GM18870 (cell line): ENCODE results near the gene HPGD.

Source experiments
- ATAC-seq: cut with Tn5 transposase; IDR thresholded peaks from one replicate; pipeline ENCODE4 v1.9.1; 2021; ENCODE audit warnings: moderate library complexity; ENCODE audit not compliant: unreplicated experiment

The HPGD gene

DNA sequence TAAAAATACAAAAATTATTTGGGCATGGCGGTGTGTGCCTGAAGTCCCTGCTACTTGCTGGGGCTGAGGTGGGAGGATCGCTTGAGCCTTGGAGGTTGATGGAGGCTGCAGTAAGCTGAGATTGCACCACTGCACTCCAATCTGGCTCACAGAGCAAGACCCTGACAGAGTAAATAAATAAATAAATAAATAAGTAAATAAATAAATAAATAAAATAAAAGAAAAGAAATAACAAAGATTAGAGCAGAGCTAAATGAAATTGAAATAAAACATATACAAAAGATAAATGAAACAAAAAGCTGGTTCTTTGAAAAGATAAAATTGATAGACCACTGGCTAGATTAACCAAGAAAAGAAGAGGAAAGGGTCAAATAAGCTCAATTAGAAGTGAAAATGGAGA is 43.1 kb downstream of the HPGD start:
- ATAC-seq, result no peak

DNA sequence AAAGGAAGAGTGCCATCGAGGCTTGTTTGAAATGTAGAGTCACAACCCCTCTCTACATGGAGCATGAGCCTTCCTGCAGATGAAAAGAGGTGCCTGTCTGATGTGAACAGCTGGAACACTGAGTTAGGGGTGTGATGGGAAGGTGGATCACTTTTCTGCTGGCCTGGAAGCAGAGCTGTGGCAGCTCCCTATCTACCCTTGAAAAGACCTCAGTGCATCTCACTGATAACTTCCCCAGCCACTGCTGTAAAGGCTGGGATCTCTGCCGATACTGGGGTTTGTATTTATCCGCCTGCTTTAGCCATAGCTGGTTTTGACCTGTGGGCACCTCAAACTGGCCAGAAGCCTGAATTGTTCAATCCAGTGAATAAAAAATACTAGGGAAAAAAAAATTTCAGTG is 46.8 kb downstream of the HPGD start:
- no peak for ATAC-seq

DNA sequence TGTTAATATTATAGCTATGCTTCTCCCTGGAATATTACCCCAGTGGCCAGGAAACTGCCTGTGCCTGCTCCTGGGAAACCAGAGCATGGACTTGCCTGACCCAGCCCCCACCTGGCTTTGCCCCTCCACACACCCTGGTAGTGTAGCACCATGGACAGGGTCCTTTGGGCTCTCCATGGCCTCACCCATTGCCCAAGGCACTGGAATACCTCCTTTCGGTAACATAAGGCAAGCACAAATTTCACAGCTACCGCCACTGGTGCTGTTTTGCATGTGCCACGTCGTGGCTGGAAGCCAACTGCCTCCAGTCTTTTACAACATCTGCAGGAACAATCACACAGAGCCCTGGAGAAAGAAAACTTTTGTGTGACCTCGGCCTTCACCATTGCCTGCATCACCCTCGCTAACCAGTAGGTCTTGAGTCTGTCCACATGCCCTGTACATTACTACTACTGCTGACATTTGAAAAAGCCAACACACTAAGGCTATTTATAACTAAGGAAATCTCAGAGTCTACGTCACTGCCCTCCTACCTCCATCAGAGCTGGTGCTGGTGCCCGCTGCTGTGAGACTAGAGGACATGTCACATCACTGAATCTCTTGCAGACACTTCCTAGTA is 47.7 kb downstream of the HPGD start:
- ATAC-seq, result no peak

DNA sequence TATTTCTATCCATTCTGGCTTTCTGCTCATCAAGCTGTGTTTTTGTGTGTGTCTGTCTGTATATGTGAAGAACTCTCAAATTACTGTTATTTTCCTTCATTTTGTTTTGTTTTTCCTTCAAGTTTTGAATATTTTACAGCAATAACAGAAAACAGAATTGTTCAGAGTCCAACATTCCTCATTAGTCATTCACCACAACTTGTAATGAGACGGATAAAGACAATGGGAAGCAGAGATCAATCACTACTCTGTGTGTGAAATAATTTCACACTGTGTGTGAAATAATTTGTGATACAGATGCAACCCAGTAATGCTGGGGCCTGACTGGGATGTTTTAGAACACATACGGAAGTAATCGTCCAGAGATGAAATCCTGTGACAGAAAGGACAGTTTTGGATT is 55.2 kb downstream of the HPGD start:
- no peak for ATAC-seq

DNA sequence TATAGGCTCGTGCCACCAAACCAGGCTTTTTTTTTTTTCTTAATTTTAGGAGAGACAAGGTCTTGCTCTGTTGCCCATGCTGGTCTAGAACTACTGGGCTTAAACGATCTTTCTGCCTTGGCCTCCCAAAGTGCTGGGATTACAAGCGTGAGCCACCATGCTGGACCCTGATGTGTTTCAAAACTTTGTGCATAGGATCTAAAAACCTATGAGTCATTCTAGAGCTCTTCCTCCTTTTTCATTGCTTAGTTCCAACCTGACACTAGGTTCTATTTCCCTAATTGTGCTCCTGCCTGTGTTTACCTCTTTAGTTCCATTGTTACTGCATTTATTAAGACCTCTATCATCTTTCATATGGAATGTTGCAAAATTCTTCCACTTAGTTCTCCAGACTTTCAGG is 57.3 kb downstream of the HPGD start:
- no peak for ATAC-seq

DNA sequence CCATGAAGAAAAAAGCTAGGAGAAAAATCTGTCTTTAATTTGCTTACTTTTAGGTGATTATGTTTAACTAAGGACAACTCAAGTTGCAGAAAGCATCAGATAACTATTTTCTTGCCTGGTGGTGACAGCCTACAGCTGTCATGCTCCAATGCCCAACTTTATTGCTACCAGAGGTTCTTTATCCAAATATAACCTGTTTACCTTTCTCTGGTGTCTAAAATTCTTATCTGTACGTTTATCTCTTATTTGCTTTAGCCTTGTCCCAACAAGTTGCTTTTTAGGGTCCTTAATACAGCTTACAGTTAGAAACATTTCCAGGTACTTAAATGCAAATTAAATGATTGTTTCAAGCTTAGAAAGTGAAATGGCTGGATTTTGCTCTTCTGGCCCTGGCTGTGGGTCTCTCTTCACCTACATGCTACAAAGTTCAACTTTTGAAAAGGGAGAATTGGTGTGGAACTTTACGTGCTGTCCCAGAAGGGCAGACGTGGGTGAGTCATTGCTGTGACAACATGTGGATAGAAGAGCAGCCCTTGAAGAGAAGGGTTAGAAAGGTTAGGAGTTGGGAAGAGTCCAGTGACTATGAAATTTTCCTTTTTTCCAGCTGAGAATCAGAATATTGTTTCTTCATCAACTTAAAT is 60.7 kb downstream of the HPGD start:
- no peak for ATAC-seq

DNA sequence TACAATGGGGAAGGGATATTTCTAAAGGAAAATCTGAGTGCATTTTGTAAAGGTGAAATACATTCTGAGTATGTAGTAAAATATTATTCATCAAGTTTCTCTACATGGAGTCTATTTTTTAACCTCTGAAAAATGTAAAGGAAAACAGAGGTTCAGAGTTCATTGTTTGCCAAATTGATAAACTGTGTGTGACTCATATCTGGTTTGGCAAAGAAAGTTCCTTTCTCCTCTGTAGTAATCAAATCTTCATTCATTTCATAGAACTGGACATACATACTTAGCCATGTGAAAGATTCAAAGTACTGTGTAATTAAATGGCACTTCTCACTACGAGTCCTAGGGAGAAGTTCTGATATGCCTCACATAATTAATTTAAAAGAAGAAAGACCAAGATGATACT is 61.6 kb downstream of the HPGD start:
- ATAC-seq, result no peak

DNA sequence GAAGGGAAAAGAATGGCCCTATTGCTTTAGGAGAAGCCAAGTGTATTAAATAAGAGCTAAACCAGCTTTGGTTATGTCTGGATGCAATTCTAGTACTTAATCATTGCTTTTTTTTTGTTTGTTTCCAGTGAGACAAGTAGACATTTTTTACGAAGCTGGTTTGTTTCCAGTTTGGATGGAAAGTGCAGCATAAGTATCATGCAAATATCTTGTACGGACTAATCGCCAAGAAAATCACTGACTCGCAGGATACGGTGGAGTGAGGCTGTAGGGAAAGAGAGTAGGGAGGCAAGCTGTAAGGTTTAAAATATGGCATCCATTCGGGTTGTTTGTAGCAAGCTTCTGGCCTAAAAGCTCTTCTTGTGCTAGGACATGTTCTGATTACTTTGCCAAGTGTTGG is 64.8 kb downstream of the HPGD start:
- no peak for ATAC-seq

DNA sequence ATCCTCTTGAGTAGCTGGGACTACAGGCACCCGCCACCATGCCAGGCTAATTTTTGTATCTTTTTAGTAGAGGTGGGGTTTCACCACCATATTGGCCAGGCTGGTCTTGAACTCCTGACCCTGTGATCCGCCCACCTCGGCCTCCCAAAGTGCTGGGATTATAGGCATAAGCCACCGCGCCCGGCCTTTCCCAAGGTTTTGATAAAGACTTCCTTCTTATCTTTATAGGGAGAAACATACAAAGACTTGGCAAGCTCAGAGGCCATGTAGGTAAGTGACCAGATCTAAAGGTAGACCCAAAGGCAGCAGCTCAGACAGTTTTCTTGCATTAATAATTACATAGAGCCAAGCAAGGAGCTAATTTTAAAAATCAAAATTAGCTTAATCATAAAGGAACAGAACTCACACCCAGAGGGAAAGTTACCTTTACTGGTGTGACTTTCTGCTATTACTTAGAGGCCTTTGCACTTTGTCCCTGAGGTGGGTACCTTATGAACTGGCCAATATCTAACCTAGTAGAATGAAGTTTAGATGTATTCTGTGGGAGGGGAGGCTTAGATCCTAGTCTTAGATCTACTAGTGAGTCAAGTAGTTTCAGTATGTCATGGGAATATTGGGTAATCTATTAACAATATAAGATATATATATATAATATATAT is 67.3 kb downstream of the HPGD start:
- no peak for ATAC-seq

DNA sequence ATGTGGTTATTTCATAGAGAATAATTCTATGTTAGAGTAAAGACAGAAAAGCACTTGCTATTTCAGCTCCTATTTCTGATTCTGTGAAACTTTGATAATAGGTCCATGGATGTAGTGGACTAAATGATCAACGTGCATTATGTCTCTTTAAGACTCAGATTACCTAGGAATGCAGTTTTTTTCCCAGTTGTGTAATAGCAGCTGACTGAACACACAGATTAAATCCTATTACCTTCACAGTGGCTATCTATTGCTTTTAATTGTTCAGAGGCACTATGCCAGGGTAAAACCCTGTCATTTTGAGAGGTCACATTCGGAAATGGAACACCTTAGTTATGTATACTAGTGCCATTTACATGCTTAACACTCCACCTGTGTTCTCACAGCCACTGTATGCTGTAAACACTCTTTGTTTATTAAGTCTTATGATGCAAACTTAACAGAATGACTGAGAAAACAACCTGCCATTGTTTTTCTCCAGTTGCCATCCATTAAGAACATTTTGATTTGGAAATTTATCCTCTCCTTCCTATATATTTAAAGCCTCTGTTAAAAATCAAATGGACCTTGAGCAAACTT is 70.5 kb downstream of the HPGD start:
- no peak for ATAC-seq

DNA sequence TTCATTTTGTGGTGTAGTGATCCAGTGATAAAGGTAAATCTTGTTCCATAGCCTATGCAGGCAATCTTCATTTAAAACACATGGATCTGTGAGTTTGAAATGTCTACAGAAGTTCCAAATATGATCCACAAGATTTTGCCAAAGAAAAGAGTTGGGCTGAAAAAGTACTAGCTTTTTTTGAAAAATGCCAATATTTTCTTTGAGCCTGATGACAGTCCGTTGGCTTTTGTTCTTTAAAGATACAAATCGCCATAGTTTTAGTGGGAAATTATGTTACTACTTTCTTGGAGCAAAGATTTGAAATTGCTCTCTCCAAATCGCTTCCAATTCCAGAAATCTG is 71.5 kb downstream of the HPGD start:
- ATAC-seq, result no peak

DNA sequence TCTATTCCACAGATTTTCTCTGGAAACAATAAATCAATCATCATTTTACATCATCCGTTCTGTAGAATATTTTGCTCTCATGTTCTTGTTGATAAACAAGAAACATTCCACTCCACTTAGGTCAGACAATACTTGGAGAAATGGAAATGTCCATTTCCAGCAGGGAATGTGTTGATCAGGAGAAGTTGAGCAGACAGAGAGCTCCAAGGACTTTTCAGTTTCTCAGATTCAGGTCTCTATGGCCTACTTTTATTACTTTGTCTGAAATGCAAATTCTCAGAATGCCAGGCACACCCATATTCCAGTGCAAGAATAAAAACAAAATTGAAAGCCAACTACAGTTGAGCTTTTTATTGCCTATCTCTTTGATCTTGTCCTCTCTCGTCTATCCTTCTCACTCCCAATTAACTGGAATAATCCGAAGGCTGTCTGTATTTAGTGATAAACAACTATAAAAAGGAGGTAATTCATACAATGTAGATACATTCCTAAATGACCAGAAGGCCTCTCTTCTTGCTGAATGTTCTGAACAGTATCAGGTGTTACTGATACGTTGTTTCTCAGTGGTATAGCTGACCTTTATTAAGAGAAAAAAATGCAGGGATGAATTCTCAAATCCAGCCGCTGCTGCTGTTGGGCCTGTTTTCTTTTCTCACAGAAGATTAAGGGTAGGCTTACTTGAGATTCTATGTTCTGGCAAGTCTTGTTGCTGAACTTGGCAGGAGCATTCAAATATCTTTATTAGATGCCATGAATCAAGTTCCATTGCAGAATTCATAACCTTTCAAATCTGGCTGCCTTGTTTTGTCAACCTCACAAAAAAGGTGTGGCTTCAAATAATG is 72.1 kb downstream of the HPGD start:
- no peak for ATAC-seq

DNA sequence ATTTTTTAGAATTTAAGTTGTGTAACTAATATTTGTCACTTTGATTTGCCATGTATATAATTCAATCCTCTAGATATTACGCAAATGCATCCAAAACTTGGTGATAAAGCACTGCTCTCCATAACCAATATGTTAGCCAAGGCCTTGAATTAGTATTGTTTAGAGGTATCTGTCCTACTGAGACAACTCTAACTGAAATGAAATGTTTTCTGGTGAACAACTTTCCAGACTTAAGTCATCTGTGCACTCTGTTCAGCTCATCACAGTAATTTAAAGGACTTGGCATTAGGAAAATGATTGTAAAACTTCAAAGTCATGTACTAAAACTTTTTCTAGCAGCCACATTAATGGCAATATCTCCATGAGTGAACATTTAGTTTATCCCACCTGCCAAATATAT is 73.1 kb downstream of the HPGD start:
- ATAC-seq, result no peak

DNA sequence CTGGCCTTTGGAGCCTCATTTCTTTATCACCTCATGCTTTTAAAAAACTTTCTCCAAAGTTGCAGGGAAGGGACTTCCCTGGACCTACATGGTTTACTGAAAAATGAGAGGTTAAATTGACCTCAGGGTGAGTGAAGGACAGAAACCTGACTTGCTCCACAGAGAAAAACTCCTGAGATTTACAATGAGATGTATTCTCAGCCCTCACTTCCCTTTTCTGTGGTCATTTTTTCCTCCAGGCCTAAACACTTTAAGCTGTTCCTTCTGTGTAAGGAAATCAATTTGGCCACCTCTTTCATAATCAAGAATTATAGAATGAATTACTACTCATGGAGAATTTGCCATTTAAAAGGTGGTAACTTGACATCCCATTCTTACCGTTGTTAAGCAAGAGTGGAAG is 77.9 kb downstream of the HPGD start:
- ATAC-seq, result no peak
